Measurements from ENCODE around the gene PRMT7.

DNA sequence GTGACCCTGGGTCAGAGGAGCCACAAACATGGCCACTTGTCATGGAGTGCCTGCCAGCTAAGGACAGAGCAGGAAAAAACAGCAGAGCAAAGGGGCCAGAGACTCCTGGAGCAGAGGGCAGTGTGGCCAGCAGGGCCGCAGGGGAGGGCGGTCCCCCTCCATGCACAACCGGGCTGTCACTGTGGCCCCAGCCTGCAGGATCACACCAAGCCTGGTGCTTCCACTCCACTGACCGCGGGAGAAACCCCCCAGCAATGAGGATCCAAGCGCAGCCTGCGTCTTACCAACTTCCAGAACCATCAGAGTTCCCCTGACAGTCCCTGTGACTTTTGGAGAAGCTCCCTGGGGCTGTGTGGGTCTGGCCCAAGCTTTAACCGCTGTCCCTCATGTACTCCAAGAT, 62.0 kb downstream of the PRMT7 start:
- TF ChIP-seq EZH2phosphoT487 (IDR thresholded peaks at IDR 0.05; ENCODE audit: insufficient read depth, low read depth) (no peak), EZH2 (IDR thresholded peaks at IDR 0.05; ENCODE audit: insufficient read depth, poor library complexity, severe bottlenecking) (no peak)
